ENCODE measurements around the gene ANO3.
A peak's percentile ranks its signal among the peaks of the same experiment; 100 is the strongest.
"Not testable (repeated sequence)": the region's sequence is repeated elsewhere in the genome, so short reads cannot be mapped to it uniquely, and the experiment has no call there.

Gene ANO3

DNA sequence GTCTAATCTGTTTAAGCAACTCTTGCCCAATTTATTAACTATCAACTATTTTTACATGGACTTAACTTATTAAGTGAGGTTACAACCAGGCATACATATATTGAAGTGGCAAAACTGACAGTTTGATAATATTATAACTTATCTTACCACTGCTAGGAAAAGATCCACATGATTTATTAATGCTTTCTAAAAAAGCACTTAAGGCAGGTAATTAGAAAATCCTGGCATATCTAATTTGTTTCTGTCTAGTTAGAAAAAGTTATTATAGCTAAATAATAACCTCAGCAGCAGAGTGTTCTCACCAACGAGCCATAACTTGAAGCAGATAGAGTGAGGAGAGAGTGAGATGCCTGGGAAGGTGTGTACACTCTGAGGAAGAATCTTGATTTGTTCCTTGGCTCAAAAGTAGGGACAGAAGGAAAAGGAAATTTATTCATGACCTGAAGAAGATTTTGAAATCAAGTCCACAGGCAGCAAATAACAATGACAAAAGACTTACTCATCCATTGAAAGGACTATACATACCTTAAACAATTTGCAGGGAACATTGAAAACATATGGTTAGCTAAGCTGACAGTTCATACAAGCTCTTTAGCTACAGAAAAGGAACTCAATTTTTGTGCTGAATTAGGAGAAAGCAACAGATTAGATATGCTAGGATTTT lies 247.2 kb downstream of the ANO3 start:
- no peak for DNase-seq

DNA sequence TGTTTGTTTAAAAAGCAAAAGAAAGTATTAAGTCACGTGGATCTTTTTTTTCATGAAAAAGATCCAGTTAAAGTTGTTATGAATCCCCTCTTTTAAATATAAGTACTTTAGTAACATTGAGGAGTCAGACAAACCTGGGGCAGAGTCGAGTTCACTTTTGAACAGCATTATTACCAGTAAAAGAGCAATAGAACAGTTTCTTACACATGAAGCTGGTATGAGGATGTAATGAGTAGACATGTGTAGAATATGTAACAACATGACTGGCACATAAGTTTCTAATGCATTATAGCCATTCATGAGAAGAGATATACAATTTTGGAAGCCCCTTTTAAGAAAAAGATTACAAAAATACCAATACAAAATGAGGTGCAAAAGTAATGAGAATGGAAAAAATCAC lies 247.8 kb downstream of the ANO3 start:
- no peak for DNase-seq

DNA sequence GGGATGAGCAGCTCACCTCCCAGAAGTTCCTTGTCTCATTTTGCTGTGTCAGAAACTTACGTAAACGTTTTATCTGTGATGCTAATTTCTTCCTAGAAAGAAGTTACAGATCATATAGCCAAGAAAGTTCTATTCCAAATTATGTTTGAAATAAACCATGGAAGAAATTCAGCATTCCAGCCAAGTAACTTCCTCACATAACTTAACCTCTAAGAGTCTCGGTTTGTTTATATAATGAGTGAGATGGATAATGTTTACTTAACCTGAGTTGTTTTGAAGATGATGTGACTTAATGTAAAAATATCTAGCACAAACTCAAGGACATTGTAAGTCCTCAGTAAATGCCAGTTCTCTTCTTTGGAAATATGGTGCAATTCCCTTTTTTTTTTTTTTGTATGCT lies 249.0 kb downstream of the ANO3 start:
- no peak for DNase-seq

DNA sequence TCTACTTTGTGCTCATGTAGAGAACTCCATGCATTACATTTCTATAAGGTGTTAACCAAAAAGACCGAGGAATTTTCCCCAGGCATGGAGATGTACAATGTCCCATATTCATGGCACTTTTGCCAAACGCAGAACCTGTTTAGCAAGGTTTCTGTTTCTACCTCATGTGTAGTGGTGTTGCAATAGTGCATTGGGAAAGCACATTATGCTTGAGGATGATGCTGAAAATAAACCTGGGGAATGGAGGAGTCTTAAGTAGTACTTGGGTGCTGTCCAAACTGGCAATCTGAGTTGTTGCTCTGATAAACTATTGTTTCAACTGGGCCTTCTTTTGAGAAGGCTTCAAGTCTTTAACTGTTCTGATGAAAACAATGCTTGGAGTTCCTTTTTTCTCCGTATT lies 251.6 kb downstream of the ANO3 start:
- peak in 1 of 3 experiments; percentile 20 for DNase-seq

DNA sequence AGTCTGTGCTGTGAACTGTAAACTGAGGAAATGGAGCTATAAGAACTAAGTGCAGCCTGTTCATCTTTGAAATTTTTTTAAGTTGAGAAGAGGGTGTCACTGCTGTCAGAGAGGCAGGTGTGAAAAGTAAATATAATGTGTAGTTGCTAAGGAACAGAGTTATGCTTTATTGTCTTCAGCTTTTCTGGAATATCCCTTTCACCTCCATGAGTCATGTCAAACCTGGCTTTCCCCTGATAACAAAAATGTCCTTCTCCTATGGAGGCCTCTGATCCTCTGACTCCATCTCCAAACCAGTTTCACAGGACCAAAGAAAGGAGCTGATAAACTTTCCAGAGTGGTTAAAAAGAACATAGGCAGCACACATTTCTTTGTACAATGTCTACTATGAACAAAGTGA lies 252.9 kb downstream of the ANO3 start:
- peak in 2 of 3 experiments; percentile 5 to 58 for DNase-seq

DNA sequence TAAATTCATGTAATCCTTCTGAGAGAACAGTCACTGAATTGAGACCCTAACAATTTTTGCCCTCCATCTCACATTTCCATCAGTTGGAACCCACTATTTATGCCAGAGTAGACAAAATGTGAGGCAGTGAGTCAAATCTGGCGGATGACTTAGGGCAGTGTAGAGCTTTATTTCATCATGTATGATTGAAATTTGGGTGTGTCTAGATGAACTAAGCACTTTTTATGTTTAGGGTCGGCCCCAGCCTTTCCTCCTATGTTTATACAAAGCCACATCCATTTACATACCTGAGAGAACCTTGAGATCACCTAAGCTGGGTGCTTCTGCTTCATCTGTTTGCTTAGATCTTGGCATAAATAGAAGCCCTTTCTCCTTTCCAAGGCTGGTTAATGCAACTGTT lies 255.1 kb downstream of the ANO3 start:
- DNase-seq = no peak

DNA sequence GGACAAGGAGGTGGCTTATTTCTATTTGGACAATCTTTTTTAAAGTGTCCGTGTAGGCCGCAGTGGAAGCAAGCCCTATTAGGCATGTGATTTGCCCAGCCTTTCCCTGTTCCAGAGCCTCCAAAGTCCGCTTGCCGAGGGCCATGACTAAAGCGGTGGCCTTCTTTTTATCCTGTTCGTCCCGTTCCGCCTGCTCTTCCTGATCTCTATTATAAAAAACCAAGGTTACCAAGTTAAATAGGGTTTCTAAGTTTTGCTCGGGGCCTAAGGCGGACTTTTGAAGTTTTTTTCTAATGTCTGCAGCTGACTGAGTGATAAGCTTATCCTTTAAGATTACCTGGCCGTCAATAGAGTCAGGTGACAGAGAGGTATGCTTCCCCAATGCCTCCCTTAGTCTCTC lies 261.8 kb downstream of the ANO3 start:
- no peak for DNase-seq

DNA sequence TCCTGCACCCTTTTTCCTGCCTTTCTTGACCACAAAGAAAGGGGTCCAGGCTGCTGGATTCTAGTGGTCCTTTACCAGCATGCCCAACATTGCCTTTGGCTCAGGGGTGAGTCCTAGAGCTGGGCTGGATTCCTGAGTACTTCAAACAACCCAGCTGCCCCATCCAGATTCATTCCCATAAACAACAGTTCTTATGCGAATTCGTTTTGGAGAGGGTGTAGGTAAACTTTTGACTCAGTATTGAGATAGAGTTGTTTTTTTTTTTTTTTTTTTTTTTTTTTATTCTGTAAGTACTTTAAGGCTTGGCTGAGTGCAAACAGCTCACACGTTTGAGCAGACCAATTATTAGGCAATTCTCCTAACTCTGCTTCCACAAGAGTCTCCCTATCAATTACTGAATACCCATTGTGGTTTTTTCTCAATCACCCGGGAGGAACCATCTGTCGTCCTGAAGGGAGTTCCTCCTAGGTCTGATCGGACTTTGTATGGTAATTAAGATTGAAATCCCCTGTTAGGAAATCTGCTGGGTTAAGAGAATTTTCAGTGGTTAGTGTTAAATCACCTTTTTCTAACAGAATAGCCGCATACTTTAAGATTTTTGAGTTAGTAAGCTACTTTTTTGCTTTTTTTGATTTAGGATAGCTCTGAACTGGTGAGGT lies 263.4 kb downstream of the ANO3 start:
- peak in 2 of 3 experiments; percentile 9 to 33 for DNase-seq

DNA sequence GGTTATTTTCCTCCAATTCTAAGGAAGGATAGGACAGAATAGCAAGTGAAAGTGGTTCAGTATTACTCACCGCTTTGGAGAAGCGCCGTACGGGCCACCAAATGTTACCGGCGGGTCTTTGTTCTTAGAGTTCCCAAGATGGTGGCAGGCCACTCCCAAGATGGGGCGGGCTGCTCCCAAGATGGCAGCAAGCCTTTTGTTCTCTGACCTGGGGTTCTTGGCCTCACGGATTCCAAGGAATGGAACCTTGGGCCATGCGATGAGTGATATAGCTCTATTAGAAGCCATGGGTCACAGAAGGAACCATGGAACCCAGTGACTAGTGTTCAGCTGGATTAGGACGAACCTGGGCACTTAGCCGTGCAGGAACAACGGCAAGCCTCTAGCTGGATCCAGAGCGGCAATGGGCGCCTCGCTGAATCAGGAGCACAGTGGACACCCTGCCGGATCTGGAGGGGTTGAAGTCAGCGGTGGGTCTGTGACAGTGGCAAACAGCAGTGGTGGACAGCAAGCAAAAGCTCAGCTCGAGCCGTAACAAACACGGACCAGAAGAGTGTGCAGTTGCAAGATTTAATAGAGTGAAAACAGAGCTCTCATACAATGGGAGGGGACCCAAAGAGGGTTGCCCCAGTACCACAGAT lies 265.2 kb downstream of the ANO3 start:
- DNase-seq = not testable (repeated sequence)

DNA sequence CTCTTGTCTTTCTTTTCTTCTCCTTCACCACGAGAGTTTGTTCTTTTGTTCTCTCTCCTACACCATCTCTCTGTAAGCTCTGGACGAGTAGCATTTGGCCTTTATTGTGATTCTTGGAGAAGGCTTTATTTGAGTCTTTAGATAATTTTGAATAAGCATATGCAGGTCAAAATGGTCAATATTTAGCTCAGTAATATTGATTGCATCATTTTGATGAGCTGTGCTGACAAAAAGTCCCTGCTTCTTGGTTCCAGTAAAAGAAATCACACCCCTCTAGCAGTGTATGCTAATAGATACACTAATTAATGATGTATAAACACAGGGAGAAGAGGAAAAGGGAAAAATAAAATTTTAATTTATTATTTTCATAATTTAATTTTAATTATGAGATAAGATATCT lies 266.0 kb downstream of the ANO3 start:
- no peak for DNase-seq

DNA sequence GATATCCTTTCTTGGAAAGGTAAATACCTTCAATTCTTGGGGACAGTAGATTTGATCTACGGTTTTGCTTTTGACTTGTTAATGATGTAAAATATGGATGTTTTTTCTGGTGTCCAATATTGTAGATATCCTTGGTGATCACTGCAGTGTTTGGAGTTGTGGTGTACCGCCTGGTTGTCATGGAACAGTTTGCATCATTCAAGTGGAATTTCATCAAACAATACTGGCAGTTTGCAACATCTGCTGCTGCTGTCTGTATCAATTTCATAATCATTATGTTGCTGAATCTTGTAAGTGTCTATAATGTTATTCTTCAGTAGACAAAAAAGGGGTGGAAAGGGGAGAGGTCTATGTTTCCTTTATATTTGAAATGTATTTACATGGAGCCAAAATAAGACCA lies 267.5 kb downstream of the ANO3 start:
- DNase-seq = peak in 1 of 3 experiments; percentile 53

DNA sequence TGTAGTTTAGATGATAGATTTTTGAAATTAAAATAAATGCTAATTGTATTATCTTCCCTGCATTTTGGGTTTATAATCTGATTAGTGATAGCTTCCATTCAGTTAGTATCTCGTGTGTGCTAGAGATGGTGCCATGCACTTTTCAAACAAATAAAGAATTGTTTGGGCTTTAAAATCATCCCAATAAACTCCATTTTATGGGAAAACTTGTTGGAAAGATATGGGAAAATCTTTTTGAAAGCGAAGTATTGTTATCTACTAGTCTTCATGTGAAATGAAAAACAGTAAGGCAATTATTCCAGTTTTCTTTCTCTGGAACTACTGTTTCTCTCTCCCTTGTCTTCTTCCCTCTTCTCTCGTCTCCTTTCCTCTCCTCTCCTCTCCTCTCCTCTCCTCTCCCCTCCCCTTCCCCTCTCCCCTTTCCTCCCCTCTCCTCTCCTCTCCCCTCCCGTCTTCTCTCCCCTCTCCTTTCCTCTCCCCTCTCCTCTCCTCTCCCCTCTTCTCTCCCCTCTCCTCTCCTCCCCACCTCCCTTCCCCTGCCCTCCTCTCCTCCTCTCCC lies 268.0 kb downstream of the ANO3 start:
- no peak for DNase-seq

DNA sequence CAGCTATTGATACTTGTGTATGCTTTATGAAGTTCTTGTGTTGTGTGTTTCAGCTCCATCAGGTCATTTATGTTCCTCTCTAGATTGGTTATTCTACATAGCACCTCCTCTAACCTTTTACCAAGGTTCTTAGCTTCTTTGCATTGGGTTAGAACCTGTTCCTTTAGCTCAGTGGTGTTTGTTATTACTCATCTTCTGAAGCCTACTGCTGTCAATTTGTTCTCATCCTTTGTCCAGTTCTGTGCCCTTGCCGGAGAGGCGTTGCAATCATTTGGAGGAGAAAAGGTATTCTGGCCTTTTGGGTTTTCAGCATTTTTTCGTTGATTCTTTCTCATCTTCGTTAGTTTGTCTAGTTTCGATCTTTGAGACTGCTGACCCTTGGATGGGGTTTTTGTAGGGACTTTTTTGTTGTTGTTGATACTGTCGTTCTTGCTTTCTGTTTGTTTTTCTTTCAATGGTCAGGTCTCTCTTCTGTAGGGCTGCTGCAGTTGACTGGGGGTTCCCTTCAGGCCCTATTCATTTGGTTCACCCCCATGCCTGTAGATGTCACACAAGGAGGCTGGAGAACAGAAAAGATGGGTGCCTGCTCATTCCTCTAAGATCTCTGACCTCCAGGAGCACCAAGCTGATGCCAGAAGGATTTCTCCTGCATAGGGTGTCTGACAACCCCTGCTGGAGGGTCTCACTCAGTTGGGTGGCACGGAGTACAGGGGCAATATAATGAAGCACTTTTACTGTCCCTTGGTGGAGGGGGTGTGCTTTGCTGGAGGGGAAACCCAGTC lies 276.0 kb downstream of the ANO3 start:
- DNase-seq = no peak

DNA sequence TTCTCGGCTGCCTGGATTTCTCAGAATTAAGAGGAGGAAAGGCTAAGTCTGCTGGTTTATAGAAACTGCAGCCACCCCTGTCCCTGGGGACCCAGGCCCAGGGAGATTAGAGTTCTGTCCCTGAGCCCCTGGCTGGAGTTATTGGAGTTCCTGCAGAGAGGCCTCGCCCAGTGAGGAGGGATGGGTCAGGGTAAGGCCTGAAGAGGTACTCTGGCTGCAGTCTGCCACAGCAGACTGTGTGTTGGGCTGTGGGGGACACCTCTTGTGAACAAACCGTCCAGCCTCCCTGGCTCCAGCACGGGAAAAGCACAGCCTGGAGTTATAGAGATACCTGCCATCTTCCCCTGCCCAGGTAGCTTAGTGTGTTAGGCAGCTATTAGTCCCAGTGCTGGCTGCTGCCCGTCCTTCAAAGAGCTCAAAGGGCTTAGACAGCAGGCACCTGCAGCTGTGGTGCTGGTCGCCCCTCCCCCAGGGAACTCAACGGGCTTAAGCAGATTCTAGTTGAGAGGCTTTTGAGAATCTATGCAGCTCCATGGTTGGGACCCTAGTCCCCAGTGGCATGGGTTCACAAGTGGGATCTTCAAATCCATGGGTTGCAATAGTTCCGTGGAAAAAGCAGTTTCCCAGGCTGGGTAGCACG lies 276.7 kb downstream of the ANO3 start:
- DNase-seq = no peak

DNA sequence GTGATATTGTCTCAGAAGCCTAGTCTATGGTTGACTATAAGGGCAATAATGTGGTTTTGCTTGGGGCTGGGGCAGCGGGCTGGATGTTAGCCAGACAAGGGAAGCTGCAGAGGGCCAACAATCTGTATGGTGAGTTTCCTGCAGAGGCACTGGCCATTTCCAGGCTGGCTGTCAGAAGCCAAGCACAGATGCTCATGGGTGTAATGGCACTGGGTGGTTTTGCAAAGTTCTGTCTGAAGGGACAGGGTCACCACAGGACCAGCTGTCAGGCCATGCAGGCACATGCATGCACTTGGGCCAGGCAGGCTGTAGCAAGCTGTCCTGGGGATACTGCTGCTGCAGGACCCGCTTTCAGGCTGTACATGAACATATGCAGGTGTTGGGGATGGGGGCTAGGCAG lies 281.8 kb downstream of the ANO3 start:
- no peak for DNase-seq

DNA sequence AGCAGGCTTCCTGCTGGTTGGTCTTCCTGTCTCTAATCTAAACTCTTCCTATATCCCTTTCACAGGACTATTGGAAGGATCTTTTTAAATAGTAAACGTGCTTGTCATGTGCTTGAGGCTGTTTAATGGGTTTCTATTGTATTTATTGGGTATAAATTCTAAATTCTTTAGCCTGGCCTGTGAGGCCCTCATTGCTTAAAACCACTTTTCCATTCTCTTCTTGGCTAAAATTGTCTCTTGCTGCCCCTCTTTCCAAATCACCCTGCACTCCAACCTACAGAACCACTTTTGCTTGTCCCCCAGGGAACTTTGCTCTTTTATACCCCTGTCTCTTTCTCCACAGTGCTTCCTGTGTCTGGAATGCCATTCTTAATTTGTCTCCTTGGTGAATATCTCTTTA lies 286.5 kb downstream of the ANO3 start:
- no peak for DNase-seq

DNA sequence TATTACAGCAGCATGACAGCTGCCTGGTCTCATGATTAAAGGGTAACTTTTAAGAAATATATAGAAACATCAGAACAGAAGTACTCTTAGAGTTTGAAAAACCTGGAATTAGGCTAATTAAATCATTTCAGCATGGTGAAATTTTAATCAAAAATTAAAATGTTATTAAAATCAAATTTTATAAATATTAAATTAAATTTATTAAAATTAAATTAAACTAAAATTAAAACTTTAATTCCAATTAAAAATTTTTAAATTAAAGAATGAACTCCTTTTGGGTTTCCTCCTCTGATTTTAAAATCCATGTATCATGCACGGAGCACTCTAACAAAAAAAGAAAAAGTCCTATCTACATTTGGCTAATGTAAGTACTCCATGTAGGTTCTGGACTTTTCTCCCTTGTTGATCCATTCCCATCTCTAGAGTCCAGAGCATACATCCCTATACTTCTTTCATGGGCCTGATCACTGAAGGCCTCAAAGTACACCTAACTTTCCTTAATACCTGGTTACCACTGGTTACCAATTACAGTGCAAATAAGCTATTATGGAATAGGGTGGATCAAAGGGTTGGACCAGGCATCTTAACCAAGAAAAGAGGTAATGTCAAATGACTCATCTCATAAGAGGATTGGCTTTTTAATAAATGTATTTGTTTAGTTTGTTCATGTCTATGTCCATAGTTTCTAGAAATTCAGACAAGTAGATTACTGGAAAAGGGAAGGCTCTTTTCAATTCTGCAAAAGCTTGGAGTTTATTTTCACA lies 288.5 kb downstream of the ANO3 start:
- peak in 2 of 3 experiments; percentile 20 to 65 for DNase-seq

DNA sequence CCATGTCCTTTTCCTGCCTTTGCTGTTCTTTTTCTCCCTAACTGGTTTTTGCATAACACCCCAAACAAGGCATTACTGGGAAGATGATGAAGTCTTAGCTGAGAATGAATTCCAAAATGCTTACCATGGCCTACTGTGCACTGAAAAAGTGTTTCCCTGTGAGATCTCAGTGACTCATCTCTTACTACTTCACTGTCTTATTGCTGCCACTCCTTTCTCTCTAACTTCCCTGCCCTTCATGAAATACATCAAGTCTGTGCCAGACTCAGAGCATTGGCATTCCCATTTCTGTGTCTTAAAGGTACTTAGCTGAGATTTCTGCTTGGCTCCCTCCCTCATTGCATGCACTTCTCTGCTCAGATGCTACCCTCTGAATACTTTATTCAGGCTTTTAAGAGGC lies 289.2 kb downstream of the ANO3 start:
- DNase-seq = no peak

DNA sequence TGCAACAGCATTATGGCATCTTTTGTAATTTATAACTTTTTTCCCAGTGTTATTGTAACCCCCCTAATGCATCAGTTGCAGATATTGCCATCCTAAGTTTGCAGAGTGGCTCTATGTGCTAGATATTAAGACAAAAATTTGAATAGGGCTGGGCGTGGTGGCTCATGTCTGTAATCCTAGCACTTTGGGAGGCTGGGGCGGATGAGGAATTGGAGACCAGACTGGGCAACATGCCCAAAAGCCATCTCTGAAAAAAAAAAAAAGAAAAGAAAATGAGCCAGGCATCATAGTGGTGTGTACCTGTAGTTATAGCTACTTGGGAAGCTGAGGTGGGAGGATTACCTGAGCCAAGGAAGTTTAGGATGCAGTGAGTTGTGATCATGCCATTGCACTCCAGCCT lies 290.3 kb downstream of the ANO3 start:
- no peak for DNase-seq

DNA sequence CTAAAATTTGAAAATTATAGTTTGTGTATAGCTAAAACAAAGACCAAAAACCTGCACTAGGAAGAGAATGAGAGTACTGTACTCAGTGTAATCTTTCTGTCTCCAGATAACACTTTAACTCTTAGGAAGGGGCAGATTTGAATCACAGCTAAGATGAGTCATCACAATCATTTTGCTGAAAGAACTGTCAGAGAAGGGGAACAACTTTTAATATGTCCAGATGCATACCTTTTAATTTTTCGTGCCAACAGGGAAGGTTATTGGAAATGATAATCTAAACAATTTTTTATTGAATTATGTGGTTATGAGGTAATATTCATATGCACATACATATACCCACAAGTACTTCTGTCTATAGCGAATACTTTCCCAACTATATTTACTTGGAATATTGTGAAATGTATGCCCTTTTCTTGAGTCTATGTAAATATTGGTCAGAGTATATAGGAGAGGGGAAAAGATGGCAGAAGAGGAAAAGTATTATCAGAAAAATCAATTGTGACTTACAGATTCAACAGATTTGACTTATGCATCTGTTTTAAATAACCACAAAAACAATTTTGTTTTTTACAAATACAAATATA lies 291.2 kb downstream of the ANO3 start:
- no peak for DNase-seq

DNA sequence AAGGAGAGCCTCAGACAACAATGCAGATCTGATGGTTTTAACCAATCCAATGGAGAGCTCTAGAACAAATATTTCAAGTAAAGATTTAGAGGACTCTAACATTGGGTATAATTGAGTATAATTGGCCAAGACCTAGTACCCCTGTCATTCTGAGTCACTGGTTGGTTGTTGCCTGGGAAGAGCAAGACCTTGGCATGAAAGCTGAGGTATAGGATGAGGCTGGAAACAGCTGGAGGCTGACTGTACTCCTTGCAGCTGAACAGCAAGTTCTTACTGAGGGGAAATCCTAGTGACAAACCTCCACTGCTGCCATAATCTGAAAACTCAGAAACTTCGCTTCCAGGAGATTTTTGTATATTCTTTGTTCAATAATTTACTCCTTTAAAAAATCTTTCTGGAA lies 294.4 kb downstream of the ANO3 start:
- no peak for DNase-seq
